A673 (cell line): ENCODE measurements around the gene AJAP1. TPM values are rescaled to one million over a fixed set of nuclear protein-coding genes. Genes with fewer than 3 reads are reported as not detected.

Experiments
- BruUV-seq: library from RNA; stranded (reverse); fragments of 400-500 nt; replicated peaks from 2 replicates; lab custom pipeline; 2021; lab: Mats Ljungman, UMichigan
- CTCF ChIA-PET: fragments of 300-600 bp; sonication (Branson Sonifier 250); formaldehyde crosslinking; loops from one replicate; lab custom pipeline; 2022; ENCODE audit warnings: antibody characterized with exemption; lab: Charles Lee
- POLR2A ChIA-PET: fragments of 300-600 bp; sonication (Branson Sonifier 250); formaldehyde crosslinking; loops from one replicate; lab custom pipeline; 2022; ENCODE audit warnings: antibody characterized with exemption; ENCODE audit not compliant: low non-redundant PET; lab: Charles Lee
- DNase-seq: peaks from one replicate; pipeline ENCODE4 v3.0.0-alpha.2; 2015; ENCODE audit warnings: low spot score
- H3K27ac ChIP-seq: fragments of 200-600 bp; sonication (generic); 2 replicates; pipeline ENCODE4 v1.5.1; 2016; ENCODE audit warnings: mixed run types, low read depth, mild to moderate bottlenecking, mixed read lengths, antibody characterized with exemption, low read length; ENCODE audit not compliant: poor library complexity, severe bottlenecking
- H3K27me3 ChIP-seq: fragments of 200-600 bp; sonication (generic); replicated peaks from 2 replicates; pipeline ENCODE4 v1.6.1; 2017; ENCODE audit warnings: mixed run types, low read depth, mild to moderate bottlenecking, mixed read lengths, antibody characterized with exemption, low read length; ENCODE audit not compliant: insufficient read depth, poor library complexity
- H3K36me3 ChIP-seq: fragments of 200-600 bp; sonication (generic); 2 replicates; pipeline ENCODE4 v1.6.1; 2016; ENCODE audit warnings: mixed run types, mild to moderate bottlenecking, mixed read lengths, antibody characterized with exemption, low read length; ENCODE audit not compliant: insufficient read depth, poor library complexity, severe bottlenecking
- H3K4me1 ChIP-seq: fragments of 200-600 bp; sonication (generic); 2 replicates; pipeline ENCODE4 v1.6.1; 2017; ENCODE audit warnings: mixed run types, mild to moderate bottlenecking, mixed read lengths, antibody characterized with exemption, low read length; ENCODE audit not compliant: insufficient read depth, poor library complexity, severe bottlenecking
- H3K4me3 ChIP-seq: fragments of 200-600 bp; sonication (generic); 2 replicates; pipeline ENCODE4 v1.5.1; 2016; ENCODE audit warnings: low read depth, mixed run types, mild to moderate bottlenecking, mixed read lengths, low read length; ENCODE audit not compliant: poor library complexity, severe bottlenecking
- H3K9me3 ChIP-seq: fragments of 200-600 bp; sonication (generic); 2 replicates; pipeline ENCODE4 v1.6.1; 2016; ENCODE audit warnings: mixed run types, low read depth, mild to moderate bottlenecking, mixed read lengths, antibody characterized with exemption, low read length; ENCODE audit not compliant: poor library complexity, severe bottlenecking
- CTCF ChIP-seq: fragments of 300-800, 200-600 bp; sonication (generic); conservative IDR thresholded peaks from 2 replicates; pipeline ENCODE4 v1.5.1; 2017; ENCODE audit warnings: low read depth, mild to moderate bottlenecking, antibody characterized with exemption, low read length, moderate library complexity, mixed read lengths
- EZH2 ChIP-seq: fragments of 200-600 bp; sonication (generic); IDR thresholded peaks from 2 replicates; pipeline ENCODE4 v1.6.1; 2017; ENCODE audit warnings: borderline replicate concordance, low read depth, mild to moderate bottlenecking, mixed read lengths, antibody characterized with exemption, low read length; ENCODE audit not compliant: poor library complexity, severe bottlenecking
- intact Hi-C: fragments of 100-400 bp; cut with micrococcal nuclease; formaldehyde crosslinking; loops from one replicate; pipeline ENCODE4 v1.10.0; 2022; ENCODE audit not compliant: unreplicated experiment
- total RNA-seq: library from RNA; stranded (reverse); gene quantifications from 2 replicates; pipeline ENCODE4 v1.2.3, GENCODE V29; 2021

Gene AJAP1
- total RNA-seq, 1 experiment from 2014 or later = not detected

GRCh38 chr1:4624141-4624715 is 30.2 kb upstream of the AJAP1 start:
- Histone ChIP-seq H3K4me1 (no peaks in the 10 kb centered on the region), H3K27ac (no peak overlapping the region), H3K36me3 (no peaks in the 10 kb centered on the region), H3K4me3 (no peak overlapping the region), H3K27me3 (no peaks in the 10 kb centered on the region), H3K9me3 (peaks cover 9% of the 10 kb centered on the region)
- ChIA-PET POLR2A (no interaction called here), CTCF (no interaction called here)
- no peak for DNase-seq
- no TSS peak for BruUV-seq
- intact Hi-C loops = no loop called here
- no peak for TF ChIP-seq CTCF
- no peak for TF ChIP-seq EZH2

- TF ChIP-seq EZH2 (no peak), CTCF (no peak)
- intact Hi-C loops = no loop called here
- Histone ChIP-seq H3K9me3 (peaks cover 9% of the 10 kb centered on the region), H3K4me1 (no peaks in the 10 kb centered on the region), H3K27me3 (no peaks in the 10 kb centered on the region), H3K27ac (no peak overlapping the region), H3K36me3 (no peaks in the 10 kb centered on the region), H3K4me3 (no peak overlapping the region)
- POLR2A ChIA-PET = no interaction called here
- BruUV-seq = no TSS peak
- CTCF ChIA-PET = no interaction called here
- no peak for DNase-seq
Observed at GRCh38 chr1:4624801-4625200, 29.6 kb upstream of the AJAP1 start.

GRCh38 chr1:4626061-4626460 is 28.3 kb upstream of the AJAP1 start:
- Histone ChIP-seq H3K27me3 (no peaks in the 10 kb centered on the region), H3K27ac (no peak overlapping the region), H3K4me1 (no peaks in the 10 kb centered on the region), H3K36me3 (no peaks in the 10 kb centered on the region), H3K9me3 (peaks cover 9% of the 10 kb centered on the region), H3K4me3 (no peak overlapping the region)
- no peak for DNase-seq
- POLR2A ChIA-PET = no interaction called here
- intact Hi-C loops = no loop called here
- TF ChIP-seq EZH2 (no peak), CTCF (no peak)
- CTCF ChIA-PET = no interaction called here
- no TSS peak for BruUV-seq
